AG09309 (cell line): ENCODE data around the gene MYO3B.
A peak's percentile ranks its signal among the peaks of the same experiment; 100 is the strongest.

Experiments
- DNase-seq: peaks from one replicate; pipeline ENCODE4 v3.0.0-alpha.2; 2010; ENCODE audit warnings: low read depth
- H3K4me3 ChIP-seq: 2 replicates; pipeline ENCODE4 v1.5.1; 2011; ENCODE audit warnings: mild to moderate bottlenecking, low read depth, low read length, moderate library complexity; ENCODE audit not compliant: control insufficient read depth
- TF ChIP-seq, protein P1 (sequence below): IDR thresholded peaks from 2 replicates; pipeline ENCODE4 v1.5.1; 2011; ENCODE audit warnings: mild to moderate bottlenecking, low read depth, low read length, inconsistent platforms; ENCODE audit not compliant: insufficient read depth, control insufficient read depth; ENCODE audit errors: missing control alignments

The MYO3B gene

DNA sequence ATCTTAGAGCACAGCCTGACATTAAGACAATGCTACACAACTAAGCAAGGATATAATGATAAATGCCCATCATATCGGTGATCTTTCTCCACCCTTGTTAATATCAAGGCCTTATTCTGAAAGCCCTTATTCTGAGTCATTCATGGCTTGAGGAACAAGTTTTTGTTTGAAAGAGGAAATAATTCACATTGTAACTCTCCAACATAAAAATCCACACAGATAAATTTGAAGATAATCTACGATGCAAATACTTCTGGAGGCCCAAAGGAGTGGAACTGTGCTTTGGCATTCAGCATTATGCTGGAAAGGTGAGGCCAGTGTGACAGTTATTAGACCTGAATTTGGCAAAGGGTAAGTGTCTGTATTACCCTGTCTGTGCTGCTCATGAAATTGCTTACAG is 227.4 kb downstream of the MYO3B start:
- TF ChIP-seq, protein P1, sequence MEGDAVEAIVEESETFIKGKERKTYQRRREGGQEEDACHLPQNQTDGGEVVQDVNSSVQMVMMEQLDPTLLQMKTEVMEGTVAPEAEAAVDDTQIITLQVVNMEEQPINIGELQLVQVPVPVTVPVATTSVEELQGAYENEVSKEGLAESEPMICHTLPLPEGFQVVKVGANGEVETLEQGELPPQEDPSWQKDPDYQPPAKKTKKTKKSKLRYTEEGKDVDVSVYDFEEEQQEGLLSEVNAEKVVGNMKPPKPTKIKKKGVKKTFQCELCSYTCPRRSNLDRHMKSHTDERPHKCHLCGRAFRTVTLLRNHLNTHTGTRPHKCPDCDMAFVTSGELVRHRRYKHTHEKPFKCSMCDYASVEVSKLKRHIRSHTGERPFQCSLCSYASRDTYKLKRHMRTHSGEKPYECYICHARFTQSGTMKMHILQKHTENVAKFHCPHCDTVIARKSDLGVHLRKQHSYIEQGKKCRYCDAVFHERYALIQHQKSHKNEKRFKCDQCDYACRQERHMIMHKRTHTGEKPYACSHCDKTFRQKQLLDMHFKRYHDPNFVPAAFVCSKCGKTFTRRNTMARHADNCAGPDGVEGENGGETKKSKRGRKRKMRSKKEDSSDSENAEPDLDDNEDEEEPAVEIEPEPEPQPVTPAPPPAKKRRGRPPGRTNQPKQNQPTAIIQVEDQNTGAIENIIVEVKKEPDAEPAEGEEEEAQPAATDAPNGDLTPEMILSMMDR = no peak
- H3K4me3 ChIP-seq = no peak overlapping the region
- DNase-seq = no peak

DNA sequence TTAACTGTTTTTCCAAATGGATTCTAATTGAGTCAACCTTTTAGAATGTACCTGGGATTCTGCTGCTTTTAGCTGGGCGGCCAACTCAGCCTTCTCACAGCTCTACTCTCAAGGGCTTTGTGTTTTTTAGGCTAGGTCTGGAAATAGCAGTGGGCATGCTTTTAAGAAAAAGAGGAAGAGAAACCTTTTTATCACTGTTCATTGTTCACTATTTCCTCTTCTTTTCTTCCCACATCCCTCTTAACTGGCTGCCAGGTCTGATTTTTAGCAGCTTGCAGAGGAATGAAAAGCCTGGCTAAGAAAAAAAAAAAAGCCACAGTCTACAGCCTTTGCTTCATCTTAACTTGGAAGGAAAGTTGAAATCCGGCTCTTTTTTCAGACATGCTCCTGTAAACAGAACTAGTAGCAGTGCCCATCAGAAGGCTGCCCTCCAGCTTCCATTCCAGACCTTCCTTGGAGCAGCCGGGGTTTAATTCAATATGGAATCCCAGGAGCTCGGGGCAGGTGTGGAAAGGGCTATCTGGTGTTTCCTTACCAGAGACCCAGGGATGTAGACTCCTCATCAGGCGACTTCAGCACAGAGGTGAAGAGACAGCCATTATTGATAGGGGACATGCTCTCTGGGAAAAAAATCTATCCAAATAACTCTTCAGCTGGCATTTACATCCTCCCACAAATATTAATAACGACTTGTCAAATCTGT is 230.7 kb downstream of the MYO3B start:
- no peak for DNase-seq
- no peak overlapping the region for H3K4me3 ChIP-seq
- TF ChIP-seq, protein P1 = no peak

DNA sequence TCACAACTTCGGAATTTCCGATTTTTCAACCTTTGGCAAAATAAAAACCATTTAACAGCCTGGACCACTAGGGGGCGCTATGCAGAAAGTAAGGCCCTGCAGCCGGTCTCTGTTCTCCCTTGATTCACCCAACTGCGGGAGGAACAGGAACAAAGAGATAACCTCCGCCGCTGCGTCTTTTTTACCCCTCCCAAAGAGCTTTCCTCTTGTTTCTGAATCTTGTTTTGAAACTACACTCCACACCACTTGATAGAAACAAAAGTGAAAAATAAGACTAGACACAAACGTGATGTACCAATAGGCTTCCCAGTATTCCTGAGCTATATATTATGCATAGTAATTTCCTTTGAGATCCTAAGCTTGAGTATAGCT is 231.2 kb downstream of the MYO3B start:
- no peak overlapping the region for H3K4me3 ChIP-seq
- TF ChIP-seq, protein P1 = peak; percentile 75

DNA sequence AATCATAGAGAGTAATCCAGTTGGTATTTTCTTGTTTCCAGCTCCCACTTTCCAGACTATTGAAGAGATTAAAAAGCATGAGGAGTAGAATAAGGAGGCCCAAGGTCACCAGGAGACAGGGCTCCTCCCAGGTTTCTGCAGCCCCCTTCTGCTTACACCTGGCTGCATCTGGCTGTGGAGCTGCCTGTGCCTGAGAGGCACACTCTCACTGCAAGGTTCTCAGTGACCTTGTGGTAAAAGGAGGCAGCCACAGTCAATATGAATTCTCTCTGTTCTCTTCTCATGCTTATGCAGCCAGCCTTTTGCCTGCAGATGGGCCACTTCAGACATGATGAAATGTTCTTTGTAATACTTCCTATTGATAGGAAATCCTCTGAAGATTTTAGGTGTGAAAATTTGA is 233.7 kb downstream of the MYO3B start:
- DNase-seq = no peak
- TF ChIP-seq, protein P1 = no peak
- no peak overlapping the region for H3K4me3 ChIP-seq

More for the DNA sequence above, 231.2 kb downstream of the MYO3B start:
- peak; percentile 35 for DNase-seq

DNA sequence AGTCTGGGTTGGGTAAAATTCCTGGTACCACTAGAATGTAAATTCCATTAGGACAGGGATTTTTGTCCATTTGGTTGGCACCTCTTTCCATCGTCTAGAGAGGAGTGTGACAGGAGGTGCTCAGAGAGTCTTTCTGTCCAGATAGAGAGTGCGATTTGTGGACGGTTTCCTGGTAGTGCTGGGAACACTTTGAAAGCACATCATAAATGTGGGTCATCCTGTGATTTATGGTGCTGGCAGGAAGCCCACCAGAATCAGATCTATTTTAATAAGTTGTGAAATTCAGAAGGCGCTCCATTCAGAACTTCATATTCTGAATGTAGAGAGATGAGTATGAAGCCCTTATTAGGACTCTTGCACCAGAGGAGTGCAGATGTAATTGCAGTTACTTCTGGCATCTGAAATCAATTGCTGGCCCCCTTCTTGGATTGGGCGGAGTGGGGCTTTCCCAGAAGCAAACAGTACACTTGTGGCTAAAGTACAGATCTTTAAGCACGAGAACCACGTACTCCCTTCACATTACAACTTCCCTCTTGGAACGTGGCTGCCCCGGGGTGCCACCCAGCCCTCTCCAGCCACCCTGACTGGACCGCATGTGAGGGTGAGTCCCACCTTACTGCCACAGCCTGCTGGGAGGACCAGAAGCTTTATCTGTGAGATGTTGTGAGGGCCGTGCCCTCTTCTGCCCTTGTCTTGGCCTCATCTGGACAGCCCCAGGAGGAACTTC is 243.2 kb downstream of the MYO3B start:
- TF ChIP-seq, protein P1 = no peak
- no peak overlapping the region for H3K4me3 ChIP-seq
- DNase-seq = no peak

DNA sequence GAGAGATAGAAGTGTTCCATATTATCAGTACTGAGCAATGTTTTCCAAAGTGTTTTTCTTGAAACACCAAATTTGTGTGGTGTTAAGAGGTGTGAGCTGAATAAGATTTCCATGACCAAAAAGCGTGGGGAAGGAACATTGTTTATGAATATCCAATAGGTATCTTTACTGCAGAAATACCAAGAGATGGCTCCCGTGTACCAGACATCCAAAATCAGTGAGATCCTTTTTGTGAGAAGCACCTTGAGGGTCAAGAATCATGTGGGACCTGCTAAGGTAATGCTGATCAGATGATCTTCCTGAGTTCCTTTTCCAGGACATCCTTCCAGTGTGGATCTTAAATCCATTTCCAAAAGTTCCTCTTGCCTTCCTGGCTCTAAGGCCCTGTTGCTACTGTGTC is 246.0 kb downstream of the MYO3B start:
- no peak for DNase-seq
- H3K4me3 ChIP-seq = no peak overlapping the region
- TF ChIP-seq, protein P1 = no peak
